ENCODE measurements around the gene GTPBP6. TPM values are rescaled to one million over a fixed set of nuclear protein-coding genes. Genes with fewer than 3 reads are reported as not detected.

GTPBP6 gene
- polyA plus RNA-seq, 1 of the 3 experiments (the other 2 are of a cell fraction): 47.3 TPM

GRCh38 chrX:358651-359143 is 40.1 kb upstream of the GTPBP6 start:
- Histone ChIP-seq H3K27ac (ENCODE audit: low read depth in 2 of 2, low read length in 1 of 2) (no peak overlapping the region), H3K36me3 (replicated peaks in 1 of 2; ENCODE audit: control insufficient read depth in 1 of 2, insufficient read depth in 2 of 2, low read length in 1 of 2) (peaks cover 0 to 18% of the 10 kb centered on the region in 2 experiments), H3K9me3 (peaks cover 10% of the 10 kb centered on the region; the same call in 1 of the 2 replicates), H3K9me2 (no peaks in the 10 kb centered on the region), H3K27me3 (ENCODE audit: insufficient read depth) (no peaks in the 10 kb centered on the region), H3F3A (replicated peaks; ENCODE audit: insufficient read depth) (peaks cover 5% of the 10 kb centered on the region), H3K79me2 (ENCODE audit: insufficient read depth) (peaks cover 6% of the 10 kb centered on the region; the same call in 1 of the 2 replicates), H4K20me1 (ENCODE audit: insufficient read depth) (no peaks in the 10 kb centered on the region), H3K4me1 (ENCODE audit: control insufficient read depth in 1 of 2, insufficient read depth in 2 of 2, low read depth in 1 of 2, low read length in 1 of 2) (peaks cover 0 to 4% of the 10 kb centered on the region in 2 experiments; a peak in 2 of 4 replicates), H3K9ac (no peak overlapping the region), H3K4me2 (no peak overlapping the region), H2AFZ (ENCODE audit: low read depth) (no peak overlapping the region), H3K4me3 (ENCODE audit: low read depth in 2 of 2, low read length in 1 of 2) (no peak overlapping the region)
- TF ChIP-seq POLR2AphosphoS5 (IDR thresholded peaks at IDR 0.05; ENCODE audit: low read depth, low read length): no peak
- POLR2A ChIA-PET: no interaction called here
- DNase-seq: no peak
- 96% methylated on average over 48 of the region's 49 CpGs for WGBS (ENCODE audit: low lambda C conversion rate)
- CTCF ChIA-PET: no interaction called here

DNA sequence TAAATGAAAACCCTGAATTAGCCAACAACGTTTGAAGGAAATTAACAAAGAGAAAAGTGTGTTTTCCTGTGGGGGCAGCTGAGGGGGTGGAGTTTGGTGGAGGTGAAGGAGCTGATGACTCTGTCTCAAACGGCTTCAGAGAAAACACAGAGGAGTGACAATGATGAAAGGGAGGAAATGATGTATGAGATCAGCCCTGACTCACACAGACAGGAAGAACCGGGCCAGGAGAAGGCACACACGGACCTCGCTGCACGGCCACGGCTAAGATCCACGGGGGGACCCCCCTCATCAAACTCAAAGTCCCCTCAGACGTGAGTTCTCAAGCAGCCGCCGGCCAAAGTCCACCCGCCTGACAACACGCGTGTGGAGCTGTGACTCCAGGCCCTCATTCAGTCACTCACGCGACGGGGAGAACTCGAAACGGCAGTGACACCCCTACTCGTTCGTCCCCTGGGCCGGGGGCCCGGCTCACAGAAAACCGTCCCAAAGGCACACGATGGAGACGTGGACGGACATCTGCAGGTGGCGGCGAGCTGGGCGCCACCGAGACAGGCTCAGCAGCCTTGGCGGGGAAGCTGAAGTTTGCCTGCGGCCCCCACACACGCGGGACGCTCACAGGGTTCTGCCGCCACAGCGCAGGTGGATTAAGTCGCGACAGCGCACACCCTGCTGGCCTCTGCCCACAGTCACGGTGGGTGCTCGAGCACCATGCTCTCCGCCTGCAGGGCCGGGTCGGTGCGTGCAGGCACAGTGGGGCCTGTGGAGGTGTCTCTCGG is 39.3 kb upstream of the GTPBP6 start:
- Histone ChIP-seq H3K79me2 (ENCODE audit: insufficient read depth) (peaks cover 5% of the 10 kb centered on the region; the same call in 1 of the 2 replicates), H3K9ac (no peak overlapping the region), H4K20me1 (ENCODE audit: insufficient read depth) (no peaks in the 10 kb centered on the region), H3K4me1 (ENCODE audit: control insufficient read depth in 1 of 2, insufficient read depth in 2 of 2, low read depth in 1 of 2, low read length in 1 of 2) (peaks cover 0 to 4% of the 10 kb centered on the region in 2 experiments; a peak in 2 of 4 replicates), H3K27ac (ENCODE audit: low read depth in 2 of 2, low read length in 1 of 2) (no peak overlapping the region; a peak in 1 of 4 replicates), H3K36me3 (replicated peaks in 1 of 2; ENCODE audit: control insufficient read depth in 1 of 2, insufficient read depth in 2 of 2, low read length in 1 of 2) (peaks cover 0 to 18% of the 10 kb centered on the region in 2 experiments), H3K4me2 (no peak overlapping the region), H3K9me3 (peaks cover 10% of the 10 kb centered on the region; the same call in 1 of the 2 replicates), H2AFZ (ENCODE audit: low read depth) (peak overlapping the region; percentile 43), H3K27me3 (ENCODE audit: insufficient read depth) (no peaks in the 10 kb centered on the region), H3K9me2 (no peaks in the 10 kb centered on the region), H3K4me3 (ENCODE audit: low read depth in 2 of 2, low read length in 1 of 2) (no peak overlapping the region), H3F3A (replicated peaks; ENCODE audit: insufficient read depth) (peaks cover 5% of the 10 kb centered on the region)
- DNase-seq: no peak
- ChIA-PET POLR2A (no interaction called here), CTCF (no interaction called here)
- WGBS (ENCODE audit: low lambda C conversion rate): 60% methylated on average over 12 of the region's 48 CpGs
- TF ChIP-seq CHD2 (IDR thresholded peaks at IDR 0.05; ENCODE audit: low read length, partially characterized antibody) (no peak), USF1 (IDR thresholded peaks at IDR 0.05; ENCODE audit: borderline replicate concordance, low read depth) (no peak), MXI1 (IDR thresholded peaks at IDR 0.05; ENCODE audit: low read depth, low read length) (no peak), EP300 (IDR thresholded peaks at IDR 0.05; ENCODE audit: borderline replicate concordance in 1 of 2, low read depth in 1 of 2, low read length in 1 of 2) (no peak), TEAD4 (IDR thresholded peaks at IDR 0.05; ENCODE audit: borderline replicate concordance, insufficient read depth) (no peak), GABPA (IDR thresholded peaks at IDR 0.05; ENCODE audit: low read depth) (0 out of 2 replicates have a peak, but pooled peaks have one; percentile 31), ELF1 (IDR thresholded peaks at IDR 0.05) (no peak), FOSL2 (IDR thresholded peaks at IDR 0.05; ENCODE audit: borderline replicate concordance, low read depth) (peak; percentile 42; the same call in 1 of the 2 replicates), TCF12 (IDR thresholded peaks at IDR 0.05) (peak; percentile 52; the same call in 1 of the 2 replicates), EZH2phosphoT487 (IDR thresholded peaks at IDR 0.05; ENCODE audit: borderline replicate concordance, low read depth) (no peak), JUND (IDR thresholded peaks at IDR 0.05) (no peak), MEF2A (IDR thresholded peaks at IDR 0.05; ENCODE audit: borderline replicate concordance, low read depth) (no peak)
- TF ChIP-seq, protein P1, sequence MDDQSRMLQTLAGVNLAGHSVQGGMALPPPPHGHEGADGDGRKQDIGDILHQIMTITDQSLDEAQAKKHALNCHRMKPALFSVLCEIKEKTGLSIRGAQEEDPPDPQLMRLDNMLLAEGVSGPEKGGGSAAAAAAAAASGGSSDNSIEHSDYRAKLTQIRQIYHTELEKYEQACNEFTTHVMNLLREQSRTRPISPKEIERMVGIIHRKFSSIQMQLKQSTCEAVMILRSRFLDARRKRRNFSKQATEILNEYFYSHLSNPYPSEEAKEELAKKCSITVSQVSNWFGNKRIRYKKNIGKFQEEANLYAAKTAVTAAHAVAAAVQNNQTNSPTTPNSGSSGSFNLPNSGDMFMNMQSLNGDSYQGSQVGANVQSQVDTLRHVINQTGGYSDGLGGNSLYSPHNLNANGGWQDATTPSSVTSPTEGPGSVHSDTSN (IDR thresholded peaks at IDR 0.05): peak; percentile 75
- TF ChIP-seq, protein P2, sequence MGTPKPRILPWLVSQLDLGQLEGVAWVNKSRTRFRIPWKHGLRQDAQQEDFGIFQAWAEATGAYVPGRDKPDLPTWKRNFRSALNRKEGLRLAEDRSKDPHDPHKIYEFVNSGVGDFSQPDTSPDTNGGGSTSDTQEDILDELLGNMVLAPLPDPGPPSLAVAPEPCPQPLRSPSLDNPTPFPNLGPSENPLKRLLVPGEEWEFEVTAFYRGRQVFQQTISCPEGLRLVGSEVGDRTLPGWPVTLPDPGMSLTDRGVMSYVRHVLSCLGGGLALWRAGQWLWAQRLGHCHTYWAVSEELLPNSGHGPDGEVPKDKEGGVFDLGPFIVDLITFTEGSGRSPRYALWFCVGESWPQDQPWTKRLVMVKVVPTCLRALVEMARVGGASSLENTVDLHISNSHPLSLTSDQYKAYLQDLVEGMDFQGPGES (IDR thresholded peaks at IDR 0.05; ENCODE audit: low read depth, low read length): no peak
